Hepatocyte (in vitro differentiated cells): ENCODE data around the gene FXYD5. TPM values are rescaled to one million over a fixed set of nuclear protein-coding genes. Genes with fewer than 3 reads are reported as not detected.

Experiments
- DNase-seq: peaks from one replicate; pipeline ENCODE4 v3.0.0-alpha.2; 2016; ENCODE audit warnings: low spot score
- H2AFZ ChIP-seq: fragments of 200-600 bp; sonication (generic); 2 replicates; pipeline ENCODE4 v1.6.0; 2016; ENCODE audit warnings: antibody characterized with exemption, mild to moderate bottlenecking
- H3K27ac ChIP-seq: fragments of 200-600 bp; sonication (generic); 2 replicates; pipeline ENCODE4 v1.5.1; 2016; ENCODE audit warnings: mild to moderate bottlenecking
- H3K27me3 ChIP-seq: fragments of 200-600 bp; sonication (generic); 2 replicates; pipeline ENCODE4 v1.6.1; 2016
- H3K36me3 ChIP-seq: fragments of 200-600 bp; sonication (generic); replicated peaks from 2 replicates; pipeline ENCODE4 v1.5.1; 2016; ENCODE audit warnings: low read depth; ENCODE audit not compliant: insufficient read depth
- H3K4me1 ChIP-seq: fragments of 200-600 bp; sonication (generic); 2 replicates; pipeline ENCODE4 v1.5.1; 2016; ENCODE audit warnings: mild to moderate bottlenecking, moderate library complexity; ENCODE audit not compliant: insufficient read depth
- H3K4me2 ChIP-seq: fragments of 200-600 bp; sonication (generic); 2 replicates; pipeline ENCODE4 v1.6.0; 2016
- H3K4me3 ChIP-seq: fragments of 200-600 bp; sonication (generic); 2 replicates; pipeline ENCODE4 v1.5.1; 2016; ENCODE audit warnings: mild to moderate bottlenecking
- H3K79me2 ChIP-seq: fragments of 200-600 bp; sonication (generic); 2 replicates; pipeline ENCODE4 v1.6.0; 2017; ENCODE audit warnings: mild to moderate bottlenecking
- H3K9me2 ChIP-seq: fragments of 200-600 bp; sonication (generic); replicated peaks from 2 replicates; pipeline ENCODE4 v1.6.0; 2017; ENCODE audit warnings: mild to moderate bottlenecking; ENCODE audit not compliant: insufficient read depth
- H3K9me3 ChIP-seq: fragments of 200-600 bp; sonication (generic); 2 replicates; pipeline ENCODE4 v1.5.1; 2016; ENCODE audit warnings: low read depth, mild to moderate bottlenecking
- H4K20me1 ChIP-seq: fragments of 200-600 bp; sonication (generic); 2 replicates; pipeline ENCODE4 v1.6.0; 2016; ENCODE audit warnings: mild to moderate bottlenecking; ENCODE audit not compliant: insufficient read depth, poor library complexity, severe bottlenecking
- EZH2 ChIP-seq: fragments of 200-600 bp; sonication (generic); IDR thresholded peaks from 2 replicates; pipeline ENCODE4 v1.6.1; 2016; ENCODE audit warnings: antibody characterized with exemption, mild to moderate bottlenecking, borderline replicate concordance
- EZH2phosphoT487 ChIP-seq: fragments of 200-600 bp; sonication (generic); IDR thresholded peaks from one replicate; pipeline ENCODE4 v1.6.1; 2018; ENCODE audit warnings: antibody characterized with exemption, mild to moderate bottlenecking, low read depth, moderate library complexity; ENCODE audit not compliant: unreplicated experiment, severe bottlenecking
- whole genome bisulfite sequencing: methylation state at CpG from one replicate; pipeline ENCODE4 v1.1.6; 2016; ENCODE audit warnings: low lambda C conversion rate; ENCODE audit errors: missing lambda C conversion rate; 5-methylcytosine and 5-hydroxymethylcytosine counted together
- polyA plus RNA-seq: library from polyadenylated mRNA; unstranded; fragments of >200 nt; fragmentation: Nextera tagmentation; extraction: Ambion mirVana; gene quantifications from 2 replicates; pipeline ENCODE4 v1.2.1, GENCODE V29; 2016
- total RNA-seq: library from RNA; depleted of rRNA; stranded (reverse); fragments of >200 nt; gene quantifications from 2 replicates; pipeline ENCODE4 v1.2.3, GENCODE V29; 2014
- TF ChIP-seq, protein P1 (sequence below): fragments of 200-600 bp; sonication (generic); IDR thresholded peaks from 2 replicates; pipeline ENCODE4 v1.5.1; 2016; ENCODE audit warnings: antibody characterized with exemption, mild to moderate bottlenecking; ENCODE audit not compliant: poor library complexity

The FXYD5 gene
- total and polyA plus RNA-seq, 2 experiments from 2014 or later: 36.4 to 81.1 TPM

DNA sequence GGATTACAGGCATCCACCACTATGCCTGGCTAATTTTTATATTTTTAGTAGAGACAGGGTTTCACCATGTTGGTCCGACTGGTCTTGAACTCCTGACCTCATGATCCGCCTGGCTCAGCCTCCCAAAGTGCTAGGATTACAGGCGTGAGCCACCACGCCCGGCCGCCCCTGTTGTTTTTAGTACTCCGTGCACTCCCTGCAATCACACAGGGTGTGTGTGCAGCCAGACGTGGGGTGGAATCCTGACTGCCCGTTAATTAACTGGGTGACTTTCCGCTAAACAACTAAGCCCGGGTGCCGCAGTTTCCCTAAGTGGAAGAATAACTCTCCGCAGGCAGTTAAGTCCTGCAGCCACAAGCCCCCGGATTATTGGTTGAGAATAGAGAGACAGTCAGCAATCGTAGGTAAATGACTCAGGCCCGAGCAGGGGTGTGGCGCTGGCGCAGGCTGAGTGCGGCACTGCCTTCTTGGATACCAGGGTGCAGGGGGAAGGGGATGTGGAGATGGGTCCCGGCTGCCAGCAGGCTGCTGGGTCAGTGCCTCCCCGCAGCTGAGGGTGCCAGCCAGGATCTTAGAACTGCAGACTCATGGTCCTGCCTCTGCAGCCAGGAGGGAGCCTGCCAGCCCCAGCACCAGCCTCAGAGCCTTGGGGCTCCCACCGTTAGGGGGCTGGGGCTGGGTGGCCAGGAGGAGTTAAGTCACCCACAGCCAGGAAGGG, 45.0 kb upstream of the FXYD5 start:
- no peak for DNase-seq
- Histone ChIP-seq H3K4me2 (no peak overlapping the region), H3K4me1 (no peaks in the 10 kb centered on the region), H3K27me3 (no peaks in the 10 kb centered on the region), H3K9me3 (no peaks in the 10 kb centered on the region), H3K79me2 (no peaks in the 10 kb centered on the region), H4K20me1 (no peaks in the 10 kb centered on the region), H3K4me3 (no peak overlapping the region), H3K36me3 (no peaks in the 10 kb centered on the region), H3K9me2 (no peaks in the 10 kb centered on the region), H3K27ac (no peak overlapping the region), H2AFZ (no peak overlapping the region)
- 79% methylated on average over 22 of the region's 22 CpGs for WGBS
- TF ChIP-seq, protein P1, sequence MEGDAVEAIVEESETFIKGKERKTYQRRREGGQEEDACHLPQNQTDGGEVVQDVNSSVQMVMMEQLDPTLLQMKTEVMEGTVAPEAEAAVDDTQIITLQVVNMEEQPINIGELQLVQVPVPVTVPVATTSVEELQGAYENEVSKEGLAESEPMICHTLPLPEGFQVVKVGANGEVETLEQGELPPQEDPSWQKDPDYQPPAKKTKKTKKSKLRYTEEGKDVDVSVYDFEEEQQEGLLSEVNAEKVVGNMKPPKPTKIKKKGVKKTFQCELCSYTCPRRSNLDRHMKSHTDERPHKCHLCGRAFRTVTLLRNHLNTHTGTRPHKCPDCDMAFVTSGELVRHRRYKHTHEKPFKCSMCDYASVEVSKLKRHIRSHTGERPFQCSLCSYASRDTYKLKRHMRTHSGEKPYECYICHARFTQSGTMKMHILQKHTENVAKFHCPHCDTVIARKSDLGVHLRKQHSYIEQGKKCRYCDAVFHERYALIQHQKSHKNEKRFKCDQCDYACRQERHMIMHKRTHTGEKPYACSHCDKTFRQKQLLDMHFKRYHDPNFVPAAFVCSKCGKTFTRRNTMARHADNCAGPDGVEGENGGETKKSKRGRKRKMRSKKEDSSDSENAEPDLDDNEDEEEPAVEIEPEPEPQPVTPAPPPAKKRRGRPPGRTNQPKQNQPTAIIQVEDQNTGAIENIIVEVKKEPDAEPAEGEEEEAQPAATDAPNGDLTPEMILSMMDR: no peak
- TF ChIP-seq EZH2: no peak
- TF ChIP-seq EZH2phosphoT487: no peak

DNA sequence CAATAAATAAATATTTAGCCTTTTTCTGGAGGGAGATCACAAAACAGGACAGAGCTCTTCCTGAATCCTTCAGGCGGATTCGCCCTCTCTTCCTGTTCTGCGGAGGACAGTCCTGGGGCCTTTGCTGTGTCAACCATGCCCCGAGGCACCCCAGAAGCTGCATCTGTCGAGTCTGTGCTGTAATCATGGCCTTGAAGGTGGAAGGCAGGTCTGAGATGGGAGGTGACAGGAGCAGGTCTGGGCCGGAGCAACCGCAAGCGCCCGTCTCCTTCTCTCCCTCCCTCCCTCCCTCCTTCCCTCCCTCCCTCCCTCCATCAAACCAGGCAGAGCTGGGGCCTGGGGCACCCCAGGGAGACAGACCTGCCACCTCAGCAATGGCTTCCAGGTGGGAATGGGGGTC, 43.6 kb upstream of the FXYD5 start:
- Histone ChIP-seq H3K4me2 (no peak overlapping the region), H3K9me3 (no peaks in the 10 kb centered on the region), H3K4me3 (no peak overlapping the region), H3K27ac (no peak overlapping the region), H3K9me2 (no peaks in the 10 kb centered on the region), H3K27me3 (no peaks in the 10 kb centered on the region), H4K20me1 (no peaks in the 10 kb centered on the region), H3K36me3 (no peaks in the 10 kb centered on the region), H2AFZ (no peak overlapping the region), H3K4me1 (no peaks in the 10 kb centered on the region), H3K79me2 (peaks cover 3% of the 10 kb centered on the region)
- 66% methylated on average over 5 of the region's 9 CpGs for WGBS
- no peak for DNase-seq
- TF ChIP-seq EZH2phosphoT487 (no peak), EZH2 (no peak)
- TF ChIP-seq, protein P1: no peak

DNA sequence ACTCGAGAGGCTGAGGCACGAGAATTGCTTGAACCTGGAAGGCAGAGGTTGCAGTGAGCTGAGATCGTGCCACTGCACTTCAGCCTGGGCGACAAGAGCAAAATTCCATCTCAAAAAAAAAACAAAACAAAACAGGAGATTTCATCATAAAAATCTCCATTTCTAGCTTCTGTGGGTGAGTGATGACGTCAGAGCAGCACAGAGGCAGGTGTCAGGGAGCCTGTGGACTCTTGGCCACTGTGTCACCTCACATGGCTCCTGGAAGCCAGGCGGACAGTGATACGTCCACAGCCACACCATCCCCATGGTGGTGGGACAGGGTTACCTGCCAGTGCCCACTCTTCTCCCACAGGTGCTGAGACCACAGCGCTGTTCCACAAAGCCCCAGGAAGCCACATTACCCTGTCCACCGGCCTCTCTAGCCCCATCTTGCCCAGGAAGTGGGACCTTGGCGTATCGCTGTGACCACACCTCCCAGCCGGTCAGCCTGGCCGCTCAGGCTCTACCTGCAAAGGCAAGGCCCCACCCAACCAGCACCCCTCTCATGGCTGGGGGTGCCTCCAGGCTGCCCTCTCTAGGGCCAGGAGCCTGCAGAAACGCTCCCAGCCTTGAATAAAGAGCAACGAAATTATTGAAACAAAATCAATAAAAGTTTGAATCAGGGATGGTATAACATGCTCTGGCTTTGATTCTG, 41.4 kb upstream of the FXYD5 start:
- WGBS: 92% methylated on average over 15 of the region's 15 CpGs
- H3K9me3 ChIP-seq: no peaks in the 10 kb centered on the region
- no peaks in the 10 kb centered on the region for H3K36me3 ChIP-seq
- no peaks in the 10 kb centered on the region for H3K27me3 ChIP-seq
- no peak overlapping the region for H2AFZ ChIP-seq
- peaks cover under 1% of the 10 kb centered on the region for H3K4me1 ChIP-seq
- H4K20me1 ChIP-seq: no peaks in the 10 kb centered on the region
- no peak overlapping the region for H3K4me3 ChIP-seq
- no peaks in the 10 kb centered on the region for H3K9me2 ChIP-seq
- H3K27ac ChIP-seq: no peak overlapping the region
- H3K4me2 ChIP-seq: no peak overlapping the region
- TF ChIP-seq, protein P1: no peak
- no peak for TF ChIP-seq EZH2phosphoT487
- no peak for TF ChIP-seq EZH2
- DNase-seq: no peak
- peaks cover 17% of the 10 kb centered on the region for H3K79me2 ChIP-seq
